ENCODE results near the gene MVK.

Gene MVK

GRCh38 chr12:109608793-109609192 is 35.2 kb downstream of the MVK start:
- no peak for DNase-seq (ENCODE audit: low spot score)

GRCh38 chr12:109609342-109609741 is 35.7 kb downstream of the MVK start:
- DNase-seq (ENCODE audit: low spot score): no peak

- DNase-seq (ENCODE audit: low spot score): no peak
Measured at GRCh38 chr12:109610523-109610922, 36.9 kb downstream of the MVK start.

- DNase-seq (ENCODE audit: low spot score): no peak
Measured at GRCh38 chr12:109611223-109611622, 37.6 kb downstream of the MVK start.

GRCh38 chr12:109612003-109612402 is 38.4 kb downstream of the MVK start:
- no peak for DNase-seq (ENCODE audit: low spot score)

GRCh38 chr12:109612975-109613502 is 39.4 kb downstream of the MVK start:
- DNase-seq (ENCODE audit: low spot score): no peak

GRCh38 chr12:109613649-109614455 is 40.3 kb downstream of the MVK start:
- no peak for DNase-seq (ENCODE audit: low spot score)

GRCh38 chr12:109615556-109616229 is 42.1 kb downstream of the MVK start:
- DNase-seq (ENCODE audit: low spot score): no peak

GRCh38 chr12:109617491-109617890 is 43.9 kb downstream of the MVK start:
- DNase-seq (ENCODE audit: low spot score): peak; percentile 90

- no peak for DNase-seq (ENCODE audit: low spot score)
Measured at GRCh38 chr12:109618082-109618481, 44.5 kb downstream of the MVK start.

- no peak for DNase-seq (ENCODE audit: low spot score)
Measured at GRCh38 chr12:109619002-109619604, 45.5 kb downstream of the MVK start.

- no peak for DNase-seq (ENCODE audit: low spot score)
Measured at GRCh38 chr12:109621211-109621694, 47.7 kb downstream of the MVK start.

- no peak for DNase-seq (ENCODE audit: low spot score)
Measured at GRCh38 chr12:109621901-109622364, 48.3 kb downstream of the MVK start.

GRCh38 chr12:109624467-109624866 is 50.9 kb downstream of the MVK start:
- DNase-seq (ENCODE audit: low spot score): no peak

GRCh38 chr12:109625131-109625559 is 51.6 kb downstream of the MVK start:
- DNase-seq (ENCODE audit: low spot score): peak; percentile 98

- no peak for DNase-seq (ENCODE audit: low spot score)
Measured at GRCh38 chr12:109625749-109626377, 52.3 kb downstream of the MVK start.

- DNase-seq (ENCODE audit: low spot score): peak; percentile 96
Measured at GRCh38 chr12:109626378-109627115, 53.0 kb downstream of the MVK start.

GRCh38 chr12:109627633-109628032 is 54.0 kb downstream of the MVK start:
- no peak for DNase-seq (ENCODE audit: low spot score)

- no peak for DNase-seq (ENCODE audit: low spot score)
Measured at GRCh38 chr12:109630107-109630506, 56.5 kb downstream of the MVK start.

GRCh38 chr12:109630815-109631214 is 57.2 kb downstream of the MVK start:
- no peak for DNase-seq (ENCODE audit: low spot score)

- DNase-seq (ENCODE audit: low spot score): no peak
Measured at GRCh38 chr12:109631302-109631701, 57.7 kb downstream of the MVK start.
